H1 (cell line): ENCODE data around the gene MAN2A1. TPM values are rescaled to one million over a fixed set of nuclear protein-coding genes. Genes with fewer than 3 reads are reported as not detected.

Source experiments
- CREB1 ChIP-seq: IDR thresholded peaks from 2 replicates; pipeline ENCODE4 v1.6.1; 2012; ENCODE audit warnings: inconsistent platforms
- NANOG ChIP-seq: IDR thresholded peaks from 2 replicates; pipeline ENCODE4 v1.6.1; 2011; ENCODE audit warnings: low read length, low read depth, mild to moderate bottlenecking, inconsistent platforms; ENCODE audit not compliant: insufficient read depth, poor library complexity, severe bottlenecking
- NRF1 ChIP-seq: IDR thresholded peaks from 2 replicates; pipeline ENCODE4 v1.6.1; 2011; ENCODE audit warnings: mild to moderate bottlenecking, low read depth, low read length, improper control_type of control experiment
- RBBP5 ChIP-seq: IDR thresholded peaks from 2 replicates; pipeline ENCODE4 v1.7.1; 2012; ENCODE audit warnings: low read depth, mild to moderate bottlenecking, inconsistent platforms, low read length, moderate library complexity, borderline replicate concordance
- SP4 ChIP-seq: IDR thresholded peaks from 2 replicates; pipeline ENCODE4 v1.6.1; 2012; ENCODE audit warnings: low read length, inconsistent platforms
- TAF7 ChIP-seq: optimal IDR thresholded peaks from 2 replicates; pipeline ENCODE3; 2011; ENCODE audit warnings: low read depth, mild to moderate bottlenecking, inconsistent platforms, low read length, moderate library complexity, borderline replicate concordance
- YY1 ChIP-seq: IDR thresholded peaks from 2 replicates; pipeline ENCODE4 v1.6.1; 2011; ENCODE audit warnings: low read depth, mild to moderate bottlenecking, low read length
- polyA plus RNA-seq, 7 experiments: library from polyadenylated mRNA; depleted of rRNA in 3 of 7; stranded (reverse) in 5 of 7; unstranded in 2 of 7; fragments of >200 nt in 5 of 7; fragments of 200-250 nt in 2 of 7; gene quantifications; 1 replicate in 5 of 7; 2 replicates in 1 of 7; 4 replicates in 1 of 7; pipeline versions ENCODE4 v1.2.1 to v1.2.3, GENCODE V29; 2011 to 2013; ENCODE audit warnings: missing spikeins in 2 of 7, mixed read lengths in 2 of 7
- total RNA-seq: library from RNA; stranded (reverse); fragmentation: NEBNext Ultra II Directional; extraction: Animal tissue kit (Norgen Biotek cat#: 25700); gene quantifications from 2 replicates; pipeline ENCODE4 v1.2.1, GENCODE V29; 2021
- TF ChIP-seq, protein P1 (sequence below): fragments of 300-600 bp; sonication (generic); IDR thresholded peaks from 2 replicates; pipeline ENCODE4 v1.7.1; 2012; ENCODE audit warnings: low read length, moderate library complexity, mild to moderate bottlenecking, inconsistent platforms; ENCODE audit not compliant: insufficient replicate concordance
- TF ChIP-seq, protein P2 (sequence below): IDR thresholded peaks from 2 replicates; pipeline ENCODE4 v1.6.1; 2012; ENCODE audit warnings: inconsistent platforms
- TF ChIP-seq, protein P3 (sequence below): IDR thresholded peaks from 2 replicates; pipeline ENCODE4 v1.6.1; 2012; ENCODE audit warnings: low read length, inconsistent platforms

Gene MAN2A1
- total and polyA plus RNA-seq, 2 of the 8 experiments (the other 6 are each of a cell fraction or from before 2014, with no cell fraction given), result 29.1 to 102 TPM

DNA sequence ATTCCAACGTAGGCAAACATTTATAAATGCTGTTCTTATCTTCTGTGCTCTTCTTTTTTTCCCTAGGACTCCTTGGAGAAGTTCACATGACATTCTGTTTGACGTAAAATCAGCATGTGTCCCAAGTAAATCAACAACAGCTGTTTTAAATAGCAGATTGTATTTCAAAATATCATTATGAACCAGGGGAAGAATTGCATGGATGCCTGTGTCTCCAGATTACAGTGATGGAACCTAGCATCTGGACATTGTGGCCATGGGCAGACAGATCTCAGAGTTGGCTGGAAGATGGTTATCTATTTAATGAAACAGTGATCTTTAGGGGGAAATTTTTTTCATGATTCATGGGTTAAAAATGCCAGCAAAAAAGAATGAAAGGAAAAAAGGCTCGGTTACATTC is 222.0 kb downstream of the MAN2A1 start (continued):
- TF ChIP-seq, protein P1, sequence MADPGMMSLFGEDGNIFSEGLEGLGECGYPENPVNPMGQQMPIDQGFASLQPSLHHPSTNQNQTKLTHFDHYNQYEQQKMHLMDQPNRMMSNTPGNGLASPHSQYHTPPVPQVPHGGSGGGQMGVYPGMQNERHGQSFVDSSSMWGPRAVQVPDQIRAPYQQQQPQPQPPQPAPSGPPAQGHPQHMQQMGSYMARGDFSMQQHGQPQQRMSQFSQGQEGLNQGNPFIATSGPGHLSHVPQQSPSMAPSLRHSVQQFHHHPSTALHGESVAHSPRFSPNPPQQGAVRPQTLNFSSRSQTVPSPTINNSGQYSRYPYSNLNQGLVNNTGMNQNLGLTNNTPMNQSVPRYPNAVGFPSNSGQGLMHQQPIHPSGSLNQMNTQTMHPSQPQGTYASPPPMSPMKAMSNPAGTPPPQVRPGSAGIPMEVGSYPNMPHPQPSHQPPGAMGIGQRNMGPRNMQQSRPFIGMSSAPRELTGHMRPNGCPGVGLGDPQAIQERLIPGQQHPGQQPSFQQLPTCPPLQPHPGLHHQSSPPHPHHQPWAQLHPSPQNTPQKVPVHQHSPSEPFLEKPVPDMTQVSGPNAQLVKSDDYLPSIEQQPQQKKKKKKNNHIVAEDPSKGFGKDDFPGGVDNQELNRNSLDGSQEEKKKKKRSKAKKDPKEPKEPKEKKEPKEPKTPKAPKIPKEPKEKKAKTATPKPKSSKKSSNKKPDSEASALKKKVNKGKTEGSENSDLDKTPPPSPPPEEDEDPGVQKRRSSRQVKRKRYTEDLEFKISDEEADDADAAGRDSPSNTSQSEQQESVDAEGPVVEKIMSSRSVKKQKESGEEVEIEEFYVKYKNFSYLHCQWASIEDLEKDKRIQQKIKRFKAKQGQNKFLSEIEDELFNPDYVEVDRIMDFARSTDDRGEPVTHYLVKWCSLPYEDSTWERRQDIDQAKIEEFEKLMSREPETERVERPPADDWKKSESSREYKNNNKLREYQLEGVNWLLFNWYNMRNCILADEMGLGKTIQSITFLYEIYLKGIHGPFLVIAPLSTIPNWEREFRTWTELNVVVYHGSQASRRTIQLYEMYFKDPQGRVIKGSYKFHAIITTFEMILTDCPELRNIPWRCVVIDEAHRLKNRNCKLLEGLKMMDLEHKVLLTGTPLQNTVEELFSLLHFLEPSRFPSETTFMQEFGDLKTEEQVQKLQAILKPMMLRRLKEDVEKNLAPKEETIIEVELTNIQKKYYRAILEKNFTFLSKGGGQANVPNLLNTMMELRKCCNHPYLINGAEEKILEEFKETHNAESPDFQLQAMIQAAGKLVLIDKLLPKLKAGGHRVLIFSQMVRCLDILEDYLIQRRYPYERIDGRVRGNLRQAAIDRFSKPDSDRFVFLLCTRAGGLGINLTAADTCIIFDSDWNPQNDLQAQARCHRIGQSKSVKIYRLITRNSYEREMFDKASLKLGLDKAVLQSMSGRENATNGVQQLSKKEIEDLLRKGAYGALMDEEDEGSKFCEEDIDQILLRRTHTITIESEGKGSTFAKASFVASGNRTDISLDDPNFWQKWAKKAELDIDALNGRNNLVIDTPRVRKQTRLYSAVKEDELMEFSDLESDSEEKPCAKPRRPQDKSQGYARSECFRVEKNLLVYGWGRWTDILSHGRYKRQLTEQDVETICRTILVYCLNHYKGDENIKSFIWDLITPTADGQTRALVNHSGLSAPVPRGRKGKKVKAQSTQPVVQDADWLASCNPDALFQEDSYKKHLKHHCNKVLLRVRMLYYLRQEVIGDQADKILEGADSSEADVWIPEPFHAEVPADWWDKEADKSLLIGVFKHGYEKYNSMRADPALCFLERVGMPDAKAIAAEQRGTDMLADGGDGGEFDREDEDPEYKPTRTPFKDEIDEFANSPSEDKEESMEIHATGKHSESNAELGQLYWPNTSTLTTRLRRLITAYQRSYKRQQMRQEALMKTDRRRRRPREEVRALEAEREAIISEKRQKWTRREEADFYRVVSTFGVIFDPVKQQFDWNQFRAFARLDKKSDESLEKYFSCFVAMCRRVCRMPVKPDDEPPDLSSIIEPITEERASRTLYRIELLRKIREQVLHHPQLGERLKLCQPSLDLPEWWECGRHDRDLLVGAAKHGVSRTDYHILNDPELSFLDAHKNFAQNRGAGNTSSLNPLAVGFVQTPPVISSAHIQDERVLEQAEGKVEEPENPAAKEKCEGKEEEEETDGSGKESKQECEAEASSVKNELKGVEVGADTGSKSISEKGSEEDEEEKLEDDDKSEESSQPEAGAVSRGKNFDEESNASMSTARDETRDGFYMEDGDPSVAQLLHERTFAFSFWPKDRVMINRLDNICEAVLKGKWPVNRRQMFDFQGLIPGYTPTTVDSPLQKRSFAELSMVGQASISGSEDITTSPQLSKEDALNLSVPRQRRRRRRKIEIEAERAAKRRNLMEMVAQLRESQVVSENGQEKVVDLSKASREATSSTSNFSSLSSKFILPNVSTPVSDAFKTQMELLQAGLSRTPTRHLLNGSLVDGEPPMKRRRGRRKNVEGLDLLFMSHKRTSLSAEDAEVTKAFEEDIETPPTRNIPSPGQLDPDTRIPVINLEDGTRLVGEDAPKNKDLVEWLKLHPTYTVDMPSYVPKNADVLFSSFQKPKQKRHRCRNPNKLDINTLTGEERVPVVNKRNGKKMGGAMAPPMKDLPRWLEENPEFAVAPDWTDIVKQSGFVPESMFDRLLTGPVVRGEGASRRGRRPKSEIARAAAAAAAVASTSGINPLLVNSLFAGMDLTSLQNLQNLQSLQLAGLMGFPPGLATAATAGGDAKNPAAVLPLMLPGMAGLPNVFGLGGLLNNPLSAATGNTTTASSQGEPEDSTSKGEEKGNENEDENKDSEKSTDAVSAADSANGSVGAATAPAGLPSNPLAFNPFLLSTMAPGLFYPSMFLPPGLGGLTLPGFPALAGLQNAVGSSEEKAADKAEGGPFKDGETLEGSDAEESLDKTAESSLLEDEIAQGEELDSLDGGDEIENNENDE, result no peak
- TF ChIP-seq, protein P2, sequence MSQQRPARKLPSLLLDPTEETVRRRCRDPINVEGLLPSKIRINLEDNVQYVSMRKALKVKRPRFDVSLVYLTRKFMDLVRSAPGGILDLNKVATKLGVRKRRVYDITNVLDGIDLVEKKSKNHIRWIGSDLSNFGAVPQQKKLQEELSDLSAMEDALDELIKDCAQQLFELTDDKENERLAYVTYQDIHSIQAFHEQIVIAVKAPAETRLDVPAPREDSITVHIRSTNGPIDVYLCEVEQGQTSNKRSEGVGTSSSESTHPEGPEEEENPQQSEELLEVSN, result no peak
- TF ChIP-seq NRF1 (no peak), YY1 (no peak), SP4 (no peak), TAF7 (no peak), RBBP5 (no peak), CREB1 (no peak), NANOG (no peak)
- TF ChIP-seq, protein P3, sequence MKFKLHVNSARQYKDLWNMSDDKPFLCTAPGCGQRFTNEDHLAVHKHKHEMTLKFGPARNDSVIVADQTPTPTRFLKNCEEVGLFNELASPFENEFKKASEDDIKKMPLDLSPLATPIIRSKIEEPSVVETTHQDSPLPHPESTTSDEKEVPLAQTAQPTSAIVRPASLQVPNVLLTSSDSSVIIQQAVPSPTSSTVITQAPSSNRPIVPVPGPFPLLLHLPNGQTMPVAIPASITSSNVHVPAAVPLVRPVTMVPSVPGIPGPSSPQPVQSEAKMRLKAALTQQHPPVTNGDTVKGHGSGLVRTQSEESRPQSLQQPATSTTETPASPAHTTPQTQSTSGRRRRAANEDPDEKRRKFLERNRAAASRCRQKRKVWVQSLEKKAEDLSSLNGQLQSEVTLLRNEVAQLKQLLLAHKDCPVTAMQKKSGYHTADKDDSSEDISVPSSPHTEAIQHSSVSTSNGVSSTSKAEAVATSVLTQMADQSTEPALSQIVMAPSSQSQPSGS, result no peak
- TF ChIP-seq, all 59 proteins: peak for 0
